Superior temporal gyrus (tissue), 1 donor: Measurements from ENCODE around the gene SEMA4A.
A peak's percentile ranks its signal among the peaks of the same experiment; 100 is the strongest.
"Not testable (repeated sequence)": the region's sequence is repeated elsewhere in the genome, so short reads cannot be mapped to it uniquely, and the experiment has no call there.

ENCODE experiments used
- DNase-seq: peaks from one replicate; pipeline ENCODE4 v3.0.0-alpha.2; 2016; ENCODE audit errors: extremely low spot score

SEMA4A gene

DNA sequence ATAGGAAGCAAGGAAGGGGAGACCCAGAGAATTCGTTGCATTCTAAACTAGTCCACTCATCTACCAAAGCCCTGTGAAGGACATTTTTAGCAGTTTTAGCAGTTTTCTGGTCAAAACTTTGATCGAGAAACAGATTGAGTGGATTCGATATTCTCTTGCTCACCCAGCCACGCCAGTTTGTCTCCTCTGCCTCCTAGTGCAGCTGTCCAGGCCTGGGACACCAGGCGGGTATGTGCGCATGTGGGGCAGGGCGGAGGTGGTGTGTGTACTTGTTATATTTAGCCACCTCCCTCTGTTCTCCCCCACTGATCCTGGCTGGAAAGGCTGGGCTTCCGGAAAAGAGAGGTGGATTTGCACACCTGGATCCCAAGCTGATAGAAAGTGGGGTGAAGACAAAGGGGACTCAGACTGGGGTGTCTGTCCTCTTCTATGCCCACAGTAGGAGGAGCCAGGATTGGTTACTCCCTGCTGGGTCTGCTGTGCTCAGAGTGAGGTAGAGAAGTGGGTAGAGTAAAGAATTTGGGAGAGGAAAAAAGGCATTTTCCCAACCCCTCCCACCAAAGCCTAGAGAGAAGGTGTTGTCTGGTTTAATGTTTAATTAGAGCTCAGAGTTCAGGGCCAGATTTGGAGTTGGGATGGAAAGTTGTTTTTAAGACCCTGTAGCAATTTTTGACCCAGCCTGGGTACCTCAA, 35.1 kb upstream of the SEMA4A start:
- no peak for DNase-seq

DNA sequence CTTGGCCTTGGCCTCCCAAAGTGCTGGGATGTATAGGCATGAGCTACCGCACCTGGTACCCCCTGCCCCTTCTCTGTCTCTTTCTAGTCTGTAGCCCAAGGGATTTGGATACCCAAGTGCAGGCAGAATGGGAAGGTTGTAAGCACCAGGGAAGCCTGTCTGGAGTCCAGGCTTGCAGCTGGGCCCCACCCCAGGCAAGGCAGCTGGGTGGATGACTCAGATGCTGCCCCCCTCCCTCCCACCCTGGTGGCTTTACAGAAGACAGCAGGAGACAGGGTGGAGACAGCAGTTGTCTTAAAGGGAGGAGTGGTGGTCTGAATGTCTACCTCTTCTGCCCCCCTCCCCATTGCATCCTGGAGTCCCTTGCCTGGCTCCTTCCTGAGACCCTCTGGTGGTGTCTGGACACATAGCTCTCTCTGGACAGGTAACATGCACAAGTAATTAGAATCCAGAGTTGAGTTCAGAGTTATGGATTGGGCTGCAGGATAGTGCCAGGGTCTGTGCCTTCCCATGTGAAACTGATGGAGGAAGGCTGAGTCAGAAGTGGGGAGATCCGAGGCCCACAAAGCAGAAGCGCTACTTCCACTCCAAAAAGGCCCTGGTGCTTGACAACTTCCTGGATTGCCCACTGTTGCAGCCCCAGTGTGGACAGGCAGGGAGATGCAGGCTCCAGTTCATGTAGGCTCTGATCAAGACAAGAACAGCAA, 33.7 kb upstream of the SEMA4A start:
- no peak for DNase-seq

DNA sequence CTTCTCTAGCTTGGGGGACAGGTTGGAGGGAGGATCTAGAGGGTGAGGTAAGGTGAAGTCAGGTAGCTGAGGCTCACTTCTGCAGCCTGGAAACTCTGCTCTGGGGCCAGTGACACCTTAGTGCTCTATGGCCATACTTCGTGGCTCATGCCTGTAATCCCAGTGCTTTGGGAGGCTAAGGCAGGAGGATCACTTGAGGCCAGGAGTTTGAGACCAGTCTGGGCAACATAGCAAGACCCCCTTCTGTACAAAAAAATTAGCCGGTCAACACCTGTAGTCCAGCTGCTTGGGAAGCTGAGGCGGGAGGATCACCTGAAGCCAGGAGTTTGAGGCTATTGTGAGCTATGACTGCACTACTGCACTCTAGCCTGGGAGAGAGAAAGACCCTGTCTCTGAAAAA, 33.1 kb upstream of the SEMA4A start:
- DNase-seq = no peak

DNA sequence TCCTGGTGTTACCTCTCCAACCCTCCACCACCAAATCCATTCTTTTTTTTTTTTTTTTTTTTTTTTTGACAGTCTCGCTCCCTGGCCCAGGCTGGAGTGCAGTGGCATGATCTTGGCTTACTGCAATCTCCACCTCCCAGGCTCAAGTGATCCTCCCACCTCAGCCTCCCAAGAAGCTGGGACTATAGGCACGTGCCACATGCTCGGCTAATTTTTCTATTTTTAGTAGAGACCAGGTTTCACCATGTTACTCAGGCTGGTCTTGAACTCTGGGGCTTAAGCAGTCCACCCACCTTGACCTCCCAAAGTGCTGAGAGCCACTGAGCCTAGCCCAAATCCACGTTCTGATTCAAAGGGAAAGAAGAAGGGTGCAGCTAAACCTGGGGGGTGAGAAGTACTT, 32.4 kb upstream of the SEMA4A start:
- not testable (repeated sequence) for DNase-seq

DNA sequence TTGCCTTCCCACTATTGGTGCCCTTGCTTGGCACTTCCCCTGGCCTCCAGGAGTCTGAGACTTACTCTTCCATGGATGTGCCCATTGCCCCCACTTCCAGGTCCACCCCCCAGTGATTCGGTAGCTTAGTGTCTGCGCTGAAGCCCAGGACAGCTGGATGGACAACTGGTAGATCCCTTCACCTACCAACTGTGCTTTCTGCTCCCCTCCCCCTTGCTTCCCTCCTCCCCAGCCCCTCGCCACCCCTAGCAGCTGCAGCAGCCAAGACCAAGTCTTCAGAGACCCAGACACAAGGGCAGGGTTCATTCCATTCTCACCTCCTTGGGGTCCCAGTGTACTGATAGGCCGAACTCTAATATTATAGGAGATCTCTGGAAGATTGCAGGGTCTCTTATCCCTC, 31.9 kb upstream of the SEMA4A start:
- DNase-seq = no peak

DNA sequence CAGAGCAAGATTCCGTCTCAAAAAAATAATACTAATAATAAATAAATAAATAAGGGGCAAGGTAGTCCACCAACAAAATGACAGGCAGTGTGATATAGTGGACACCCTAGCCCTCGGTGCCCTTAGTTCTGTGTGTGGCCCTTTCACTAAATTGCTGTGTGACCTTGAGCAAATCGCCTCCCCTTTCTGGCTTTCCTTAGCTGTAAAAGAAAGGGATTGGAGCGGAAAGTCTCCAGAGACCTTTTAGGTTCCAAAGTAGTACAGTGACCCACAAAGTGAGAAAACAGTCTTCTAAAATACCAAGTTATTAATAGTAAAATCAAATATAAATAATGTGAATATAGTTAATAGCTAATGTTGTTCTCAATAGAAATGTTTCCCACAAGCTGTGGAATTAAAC, 31.3 kb upstream of the SEMA4A start:
- DNase-seq = no peak

DNA sequence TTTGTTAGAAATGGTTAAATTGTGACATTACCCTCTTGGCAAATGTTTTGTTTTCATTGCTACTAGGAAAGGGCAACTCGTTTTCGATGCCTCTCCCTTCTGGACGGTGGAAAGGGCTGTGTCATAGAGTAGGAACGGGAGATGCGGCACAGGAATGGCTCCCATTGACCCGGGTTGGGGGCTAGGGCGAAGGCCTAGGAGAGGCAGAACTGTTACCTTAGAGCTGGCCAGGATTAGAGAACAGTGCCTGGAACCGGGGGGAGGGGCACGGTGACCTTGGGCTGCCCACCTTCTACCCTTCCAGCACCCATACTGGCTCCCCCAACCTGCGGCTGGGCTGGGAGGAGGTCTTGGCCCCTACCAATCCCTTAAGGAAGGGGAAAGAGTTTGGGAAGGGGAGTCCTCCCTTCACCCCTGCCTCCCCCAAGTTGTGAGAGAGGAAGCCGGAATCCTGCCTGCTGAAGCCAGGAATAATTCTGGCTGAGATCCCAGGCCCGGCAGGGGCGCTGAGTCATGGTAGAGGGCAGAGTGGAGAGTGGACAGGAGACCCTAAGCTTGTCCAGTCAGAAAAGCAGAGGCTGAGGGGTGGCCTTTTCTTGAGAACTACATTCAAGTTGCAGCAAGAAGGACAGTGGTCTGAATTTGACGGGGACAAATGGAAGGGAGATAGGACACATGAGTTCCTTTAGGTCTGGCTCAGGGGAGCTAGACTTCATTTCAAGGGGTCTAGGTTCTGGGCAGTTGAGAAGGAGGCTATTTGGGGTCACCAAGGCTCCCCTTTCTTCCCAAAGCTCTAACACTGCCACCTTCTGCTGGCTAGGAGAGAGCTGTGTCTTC, 30.6 kb upstream of the SEMA4A start:
- DNase-seq = peak; percentile 69

DNA sequence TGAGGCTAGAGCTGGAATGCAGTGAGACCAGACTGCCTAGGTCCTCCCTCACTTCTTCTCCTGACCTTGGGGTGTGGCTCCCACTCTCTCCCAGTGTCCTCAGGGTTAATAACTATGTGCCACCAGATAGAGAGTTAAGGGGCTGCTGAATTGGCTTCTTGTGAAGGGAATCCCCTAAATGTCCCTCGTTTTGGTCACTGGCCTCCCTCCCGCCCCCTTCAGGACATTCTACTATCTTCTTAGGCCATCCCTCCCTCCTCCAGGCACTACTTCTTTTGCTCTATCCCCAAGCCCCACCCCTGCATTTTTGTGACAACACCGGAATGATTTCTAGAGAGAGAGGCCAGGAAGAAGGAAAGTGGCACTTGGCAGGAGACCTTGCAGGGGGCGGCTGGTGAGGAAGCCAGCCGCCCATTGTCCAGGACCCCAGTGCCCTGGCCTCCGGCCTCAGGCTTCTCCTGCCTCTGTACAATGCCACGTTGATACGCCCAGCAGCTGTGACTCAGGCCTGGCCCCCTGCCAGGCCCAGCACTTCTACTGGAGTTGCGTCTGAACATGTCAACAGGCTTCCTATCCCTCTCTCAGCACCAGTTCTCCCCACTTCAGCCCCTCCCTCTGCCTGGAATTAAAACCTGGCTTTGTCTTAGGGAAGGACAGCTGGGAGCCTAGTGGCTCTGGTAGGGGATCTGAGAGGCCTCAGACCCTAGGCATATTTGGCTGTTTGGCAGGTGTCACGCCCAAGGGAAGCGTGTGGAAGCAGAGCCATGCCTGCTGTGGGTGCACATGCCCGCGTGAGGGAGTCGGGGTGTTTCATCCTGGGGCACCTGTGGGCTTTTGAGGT, 29.8 kb upstream of the SEMA4A start:
- DNase-seq = peak; percentile 97

DNA sequence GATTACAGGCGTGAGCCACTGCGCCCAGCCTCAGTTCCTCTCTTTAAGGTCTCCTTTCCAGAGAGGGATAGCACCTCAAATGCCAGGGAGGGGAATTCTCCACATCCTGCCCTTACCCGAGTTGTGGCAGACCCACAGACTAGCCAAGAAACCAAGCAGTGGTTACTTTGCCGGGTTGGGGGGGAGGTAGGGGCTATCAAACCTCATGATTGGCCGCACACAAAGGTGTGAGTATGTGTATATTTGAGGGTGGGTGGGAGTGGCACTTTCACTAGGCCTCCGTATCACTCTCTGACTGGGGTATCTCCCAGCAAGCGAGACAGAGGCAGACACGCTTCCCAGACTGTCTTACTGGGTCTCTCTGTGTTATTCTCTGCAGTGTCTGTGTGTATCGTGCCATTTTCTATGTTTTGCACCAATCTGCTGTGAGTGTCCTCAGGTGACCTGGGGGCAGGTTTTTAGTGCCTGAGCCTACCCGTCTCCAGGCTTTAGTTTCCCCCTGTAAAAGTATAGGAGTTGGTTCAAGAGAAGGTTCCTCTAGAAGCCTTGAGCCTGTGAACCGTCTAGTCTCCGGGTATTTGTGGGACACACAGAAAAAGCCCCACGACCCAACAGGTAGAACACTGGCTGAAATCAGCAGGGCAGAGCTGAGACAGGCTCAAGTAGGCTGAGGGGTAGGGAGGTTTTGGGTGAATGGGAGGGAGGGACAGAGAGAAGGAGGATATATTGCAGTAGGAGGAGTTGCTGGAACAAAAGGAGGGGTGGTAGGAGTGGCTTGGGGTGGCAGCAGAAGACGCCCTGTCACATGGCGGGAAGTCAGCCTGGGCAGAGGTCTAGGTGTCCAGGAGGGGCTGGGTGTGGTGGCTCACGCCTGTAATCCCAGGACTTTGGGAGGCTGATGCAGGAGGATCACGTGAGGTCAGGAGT, 28.6 kb upstream of the SEMA4A start:
- no peak for DNase-seq

DNA sequence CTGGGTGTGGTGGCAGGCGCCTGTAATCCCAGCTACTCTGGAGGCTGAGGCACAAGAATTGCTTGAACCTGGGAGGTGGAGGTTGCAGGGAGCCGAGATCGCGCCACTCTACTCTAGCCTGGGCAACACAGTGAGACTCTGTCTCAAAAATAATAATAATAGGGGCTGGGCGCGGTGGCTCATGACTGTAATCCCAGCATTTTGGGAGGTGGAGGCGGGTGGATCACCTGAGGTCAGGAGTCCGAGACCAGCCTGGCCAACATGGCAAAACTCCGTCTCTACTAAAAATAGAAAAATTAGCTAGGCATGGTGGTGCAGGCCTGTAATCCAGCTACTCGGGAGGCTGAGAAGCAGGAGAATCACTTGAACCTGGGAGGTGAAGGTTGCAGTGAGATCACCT, 27.8 kb upstream of the SEMA4A start:
- not testable (repeated sequence) for DNase-seq

DNA sequence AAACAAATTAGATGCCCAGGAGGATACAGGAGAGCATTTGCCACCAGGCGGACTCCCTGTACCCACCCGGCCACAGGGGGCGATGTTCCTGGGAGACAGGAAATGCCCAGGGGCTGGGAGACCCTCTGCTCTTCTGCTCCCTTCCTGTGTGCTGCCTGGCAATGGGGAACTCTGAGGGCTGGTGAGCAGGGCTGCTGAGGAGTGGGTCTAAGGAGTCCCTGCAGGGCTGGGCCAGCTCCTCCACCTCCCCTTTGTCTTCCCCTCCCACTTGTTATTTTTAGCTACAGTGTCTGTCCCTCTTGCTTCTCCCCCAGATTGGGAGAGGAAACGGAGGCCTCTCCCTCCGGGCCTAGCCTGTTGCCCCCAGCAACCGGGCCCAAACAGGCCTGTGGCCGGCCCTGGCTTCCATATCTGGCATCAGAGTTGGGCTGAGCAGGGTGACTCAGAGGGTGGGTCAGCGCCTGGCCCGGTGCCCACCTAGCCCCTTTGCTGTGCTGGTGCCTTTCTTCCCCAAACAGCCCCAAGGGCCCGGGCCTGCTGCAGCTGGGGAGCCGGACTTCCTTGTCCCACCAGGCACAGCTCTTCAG, 27.2 kb upstream of the SEMA4A start:
- DNase-seq = no peak

DNA sequence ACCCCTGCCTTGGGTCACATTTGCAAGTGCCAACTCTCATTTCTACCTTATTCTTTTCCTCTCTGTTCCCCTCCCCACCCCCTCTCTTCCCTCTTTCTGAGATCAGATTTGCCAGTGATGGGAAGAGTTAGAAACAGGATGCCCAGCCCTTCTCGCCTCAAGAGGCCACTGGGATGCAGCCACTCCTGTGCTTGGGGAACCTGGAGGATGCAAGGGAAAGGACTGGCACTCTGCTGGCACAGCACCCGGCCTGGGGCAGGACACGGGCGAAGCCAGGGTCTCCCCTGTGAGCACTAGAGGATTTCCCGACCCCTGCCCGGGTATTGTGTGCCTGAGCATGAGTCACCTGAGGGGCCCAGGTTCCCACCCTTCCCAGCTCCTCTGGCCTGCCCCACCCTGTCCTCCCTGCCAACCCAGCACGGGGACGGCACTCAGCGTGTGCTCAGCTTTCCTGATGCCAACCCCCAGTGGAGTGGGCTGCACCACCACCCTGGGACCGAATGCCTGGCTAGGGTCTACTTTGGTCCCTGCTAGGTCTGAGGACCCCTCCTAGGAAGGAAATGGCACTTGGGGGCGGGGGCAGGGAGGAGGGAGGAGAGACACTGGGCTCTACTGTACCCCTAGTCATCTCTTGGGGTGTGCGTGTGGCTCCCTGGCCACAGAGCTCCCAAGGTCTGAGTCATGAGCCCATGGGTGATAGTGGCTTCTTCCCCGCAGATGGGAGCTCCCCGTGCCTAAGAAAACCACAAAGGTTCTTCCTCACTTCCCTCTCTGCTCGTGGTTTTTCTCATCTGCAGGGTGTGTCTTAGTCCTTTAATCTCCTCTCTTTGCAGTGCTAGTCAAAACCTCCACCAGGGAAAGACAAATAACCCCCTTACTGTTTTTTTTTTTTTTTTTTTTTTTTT, 26.5 kb upstream of the SEMA4A start:
- DNase-seq = no peak

DNA sequence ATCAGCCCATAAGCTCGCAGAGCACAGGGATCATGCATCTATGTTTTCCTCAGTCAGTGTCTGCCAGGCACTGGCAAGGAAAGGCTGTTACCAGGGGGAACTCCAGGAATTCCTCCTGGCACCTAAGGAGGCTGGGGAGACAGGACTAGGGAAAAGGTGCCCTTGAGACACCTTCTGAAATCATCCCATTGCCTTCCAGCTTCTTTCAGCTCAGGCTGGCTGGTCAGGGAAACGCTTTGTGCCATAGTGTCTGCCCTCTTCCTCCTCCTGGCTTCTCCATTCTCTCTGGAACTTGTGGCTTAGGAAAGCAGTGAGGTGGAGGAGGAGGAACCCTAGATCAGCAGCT, 25.1 kb upstream of the SEMA4A start:
- DNase-seq = no peak

DNA sequence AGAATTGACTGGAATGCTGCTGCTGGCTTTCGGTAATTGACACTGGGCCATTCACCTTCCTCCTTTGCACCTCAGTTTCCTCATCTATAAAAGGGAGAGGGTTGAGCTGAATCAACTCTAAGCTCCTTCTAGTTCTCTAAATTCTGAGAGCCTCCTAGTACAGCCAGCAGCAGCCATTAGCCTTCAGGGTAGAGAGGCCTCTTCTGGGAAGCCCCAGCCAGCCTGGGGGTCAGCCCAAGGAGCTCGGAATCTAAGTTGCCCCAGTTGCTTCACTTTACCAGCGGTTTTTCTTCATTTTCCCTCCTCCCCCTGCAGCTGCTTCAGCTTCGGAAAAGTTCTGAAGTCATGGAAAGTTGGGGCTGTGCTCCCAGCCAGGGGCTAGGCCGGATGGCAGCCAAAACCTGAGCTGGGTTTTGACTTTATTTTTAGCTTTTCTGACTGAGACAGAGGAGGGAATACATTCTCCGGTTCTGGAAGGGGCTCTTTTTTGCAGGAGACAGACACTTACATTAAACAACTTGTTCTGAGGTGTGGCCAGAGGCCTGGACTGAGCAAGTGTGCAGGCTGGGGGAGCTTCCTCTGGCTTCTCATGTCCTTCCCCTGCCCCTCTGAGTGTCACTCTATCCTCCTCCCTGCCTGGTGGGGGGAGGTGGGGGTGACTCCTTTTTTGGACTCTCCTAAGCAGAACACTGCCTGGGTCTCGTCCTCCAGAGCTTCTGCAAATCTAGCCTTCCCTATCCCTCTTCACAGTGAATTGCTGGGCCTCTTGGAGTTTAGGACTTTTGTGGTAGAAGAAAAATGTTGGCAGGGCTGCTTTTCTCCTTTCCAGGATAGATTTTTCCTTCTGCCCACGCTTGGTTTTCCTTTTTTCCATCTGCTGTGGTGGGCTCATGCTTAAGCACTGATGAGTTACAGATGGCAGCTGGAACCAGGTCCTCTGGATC, 24.5 kb upstream of the SEMA4A start:
- no peak for DNase-seq

DNA sequence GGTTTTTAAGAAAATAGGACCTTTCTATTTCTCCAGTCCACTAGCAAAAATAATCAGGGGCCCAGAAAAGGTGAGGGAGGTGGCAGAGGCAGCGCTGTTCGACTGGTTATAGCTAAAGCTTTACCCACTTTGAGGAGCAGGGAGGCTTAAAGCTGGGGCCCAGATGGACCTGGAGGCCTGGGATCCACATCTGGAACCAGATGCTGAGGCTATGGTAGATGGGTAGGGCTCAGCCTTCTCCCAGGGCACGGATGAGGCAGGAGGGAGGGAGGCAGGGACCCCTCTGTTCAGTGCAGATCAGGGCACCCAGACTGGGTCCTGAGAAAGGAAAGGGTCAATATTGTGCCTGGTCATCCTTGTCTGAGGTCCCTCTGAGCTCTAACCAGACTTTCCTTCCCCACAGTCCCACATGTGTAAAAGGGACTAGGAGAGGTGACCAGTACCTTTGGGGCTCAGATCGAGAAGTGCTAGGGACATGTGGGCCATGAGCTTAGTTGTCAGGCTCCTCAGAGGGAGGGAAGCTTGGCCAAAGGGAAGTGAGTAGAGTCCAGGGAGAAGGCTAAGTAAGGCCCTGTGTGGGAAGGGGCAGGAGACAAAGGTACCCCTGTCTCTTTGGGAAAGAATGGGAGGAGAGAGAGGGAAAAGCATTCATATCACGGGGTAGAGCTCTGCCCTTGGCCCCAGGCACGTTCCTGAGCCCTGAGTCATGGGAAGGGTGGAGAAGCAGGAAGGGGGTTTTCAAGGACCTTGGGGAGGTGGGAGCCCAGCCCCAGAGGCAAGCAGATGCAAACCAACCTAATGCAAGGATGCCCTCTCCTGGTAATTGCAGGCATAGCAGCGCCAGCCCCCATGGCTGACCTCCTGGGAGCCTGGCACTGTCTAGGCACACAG, 23.5 kb upstream of the SEMA4A start:
- peak; percentile 89 for DNase-seq

DNA sequence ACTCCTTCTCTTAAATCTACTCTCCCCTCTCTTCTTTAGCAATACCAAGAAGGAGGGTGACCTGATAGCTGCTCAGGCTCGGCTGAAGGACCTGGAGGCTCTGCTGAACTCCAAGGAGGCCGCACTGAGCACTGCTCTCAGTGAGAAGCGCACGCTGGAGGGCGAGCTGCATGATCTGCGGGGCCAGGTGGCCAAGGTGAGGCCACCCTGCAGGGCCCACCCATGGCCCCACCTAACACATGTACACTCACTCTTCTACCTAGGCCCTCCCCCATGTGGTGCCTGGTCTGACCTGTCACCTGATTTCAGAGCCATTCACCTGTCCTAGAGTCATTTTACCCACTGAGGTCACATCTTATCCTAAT, 22.8 kb upstream of the SEMA4A start:
- no peak for DNase-seq

DNA sequence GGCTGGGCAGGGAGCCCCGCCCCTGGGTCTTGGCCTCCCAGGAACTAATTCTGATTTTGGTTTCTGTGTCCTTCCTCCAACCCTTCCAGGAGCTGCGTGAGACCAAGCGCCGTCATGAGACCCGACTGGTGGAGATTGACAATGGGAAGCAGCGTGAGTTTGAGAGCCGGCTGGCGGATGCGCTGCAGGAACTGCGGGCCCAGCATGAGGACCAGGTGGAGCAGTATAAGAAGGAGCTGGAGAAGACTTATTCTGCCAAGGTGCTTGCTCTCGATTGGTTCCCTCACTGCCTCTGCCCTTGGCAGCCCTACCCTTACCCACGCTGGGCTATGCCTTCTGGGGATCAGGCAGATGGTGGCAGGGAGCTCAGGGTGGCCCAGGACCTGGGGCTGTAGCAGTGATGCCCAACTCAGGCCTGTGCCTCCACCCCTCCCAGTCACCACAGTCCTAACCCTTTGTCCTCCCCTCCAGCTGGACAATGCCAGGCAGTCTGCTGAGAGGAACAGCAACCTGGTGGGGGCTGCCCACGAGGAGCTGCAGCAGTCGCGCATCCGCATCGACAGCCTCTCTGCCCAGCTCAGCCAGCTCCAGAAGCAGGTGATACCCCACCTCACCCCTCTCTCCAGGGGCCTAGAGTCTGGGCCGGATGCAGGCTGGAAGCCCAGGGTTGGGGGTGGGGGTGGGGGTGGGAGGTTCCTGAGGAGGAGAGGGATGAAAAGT, 18.5 kb upstream of the SEMA4A start:
- DNase-seq = no peak
